IPS-15b (cell line): ENCODE measurements around the gene BSCL2.

ENCODE experiments used
- H3K27me3 ChIP-seq: one replicate; pipeline ENCODE4 v1.6.1; 2013; ENCODE audit warnings: low read length; ENCODE audit not compliant: control insufficient read depth, insufficient read depth
- H3K36me3 ChIP-seq: one replicate; pipeline ENCODE4 v1.6.1; 2013; ENCODE audit warnings: low read length; ENCODE audit not compliant: control insufficient read depth, insufficient read depth
- H3K4me1 ChIP-seq: one replicate; pipeline ENCODE4 v1.6.1; 2013; ENCODE audit warnings: mild to moderate bottlenecking, low read length; ENCODE audit not compliant: control insufficient read depth, insufficient read depth
- H3K4me3 ChIP-seq: one replicate; pipeline ENCODE4 v1.5.1; 2013; ENCODE audit warnings: low read depth, low read length
- H3K9ac ChIP-seq: one replicate; pipeline ENCODE4 v1.6.1; 2013; ENCODE audit warnings: low read depth, mild to moderate bottlenecking, low read length
- H3K9me3 ChIP-seq: one replicate; pipeline ENCODE4 v1.6.1; 2013; ENCODE audit warnings: mild to moderate bottlenecking, low read length; ENCODE audit not compliant: control insufficient read depth, insufficient read depth

BSCL2 gene

GRCh38 chr11:62728171-62728988 lies 21.2 kb upstream of the BSCL2 start, which contains the start of gene TTC9C:
Gene TTC9C (plus strand): TSS chr11:62728486. CDS start chr11:62728849, 363 bp downstream.
- H3K4me3 ChIP-seq, result peak within 1 kb of the TSS; percentile 99
- peaks cover 5% of the 10 kb centered on the region for H3K4me1 ChIP-seq
- H3K27me3 ChIP-seq, result no peaks in the 10 kb centered on the region
- peak within 1 kb of the TSS; percentile 94 for H3K9ac ChIP-seq
- peaks cover 10% of the 10 kb centered on the region for H3K36me3 ChIP-seq
- no peaks in the 10 kb centered on the region for H3K9me3 ChIP-seq

- Histone ChIP-seq H3K4me3 (peak overlapping the region; percentile 99), H3K27me3 (no peaks in the 10 kb centered on the region), H3K36me3 (peaks cover 11% of the 10 kb centered on the region), H3K4me1 (peaks cover 5% of the 10 kb centered on the region), H3K9ac (peak overlapping the region; percentile 94), H3K9me3 (no peaks in the 10 kb centered on the region)
Observed at GRCh38 chr11:62727872-62728170, 20.6 kb upstream of the BSCL2 start.

- H3K4me1 ChIP-seq, result peaks cover 5% of the 10 kb centered on the region
- peak within 1 kb of the TSS; percentile 99 for H3K4me3 ChIP-seq
- no peaks in the 10 kb centered on the region for H3K27me3 ChIP-seq
- H3K36me3 ChIP-seq, result peaks cover 15% of the 10 kb centered on the region
- H3K9me3 ChIP-seq, result no peaks in the 10 kb centered on the region
- H3K9ac ChIP-seq, result peak within 1 kb of the TSS; percentile 94
Observed at GRCh38 chr11:62727165-62727871, 20.1 kb upstream of the BSCL2 start, which contains the start of gene HNRNPUL2. Gene HNRNPUL2 (minus strand): TSS chr11:62727457. CDS start chr11:62727156, 301 bp downstream.

GRCh38 chr11:62726915-62727164 lies 19.6 kb upstream of the BSCL2 start:
- Histone ChIP-seq H3K4me1 (peaks cover 5% of the 10 kb centered on the region), H3K9ac (peak overlapping the region; percentile 94), H3K4me3 (peak overlapping the region; percentile 99), H3K27me3 (no peaks in the 10 kb centered on the region), H3K9me3 (no peaks in the 10 kb centered on the region), H3K36me3 (peaks cover 20% of the 10 kb centered on the region)

- Histone ChIP-seq H3K27me3 (no peaks in the 10 kb centered on the region), H3K9ac (peak overlapping the region; percentile 94), H3K36me3 (peaks cover 25% of the 10 kb centered on the region)
Observed at GRCh38 chr11:62726156-62726914, 19.1 kb upstream of the BSCL2 start.

GRCh38 chr11:62725646-62726045 lies 18.4 kb upstream of the BSCL2 start:
- peaks cover 5% of the 10 kb centered on the region for H3K4me1 ChIP-seq
- peak overlapping the region; percentile 99 for H3K4me3 ChIP-seq
- H3K27me3 ChIP-seq, result no peaks in the 10 kb centered on the region
- peaks cover 32% of the 10 kb centered on the region for H3K36me3 ChIP-seq
- H3K9ac ChIP-seq, result peak overlapping the region; percentile 94
- H3K9me3 ChIP-seq, result no peaks in the 10 kb centered on the region

More at GRCh38 chr11:62726156-62726914, 19.1 kb upstream of the BSCL2 start:
- peaks cover 5% of the 10 kb centered on the region for H3K4me1 ChIP-seq
- H3K9me3 ChIP-seq, result no peaks in the 10 kb centered on the region
- H3K4me3 ChIP-seq, result peak overlapping the region; percentile 99

GRCh38 chr11:62724171-62724570 lies 16.9 kb upstream of the BSCL2 start:
- Histone ChIP-seq H3K4me3 (no peak overlapping the region), H3K36me3 (peaks cover 46% of the 10 kb centered on the region), H3K9ac (no peak overlapping the region), H3K27me3 (no peaks in the 10 kb centered on the region), H3K9me3 (no peaks in the 10 kb centered on the region), H3K4me1 (peaks cover 5% of the 10 kb centered on the region)

GRCh38 chr11:62721994-62722393 lies 14.8 kb upstream of the BSCL2 start:
- H3K4me1 ChIP-seq, result peaks cover 5% of the 10 kb centered on the region
- no peaks in the 10 kb centered on the region for H3K9me3 ChIP-seq
- no peak overlapping the region for H3K4me3 ChIP-seq
- no peak overlapping the region for H3K9ac ChIP-seq
- no peaks in the 10 kb centered on the region for H3K27me3 ChIP-seq
- peaks cover 65% of the 10 kb centered on the region for H3K36me3 ChIP-seq

GRCh38 chr11:62719302-62719978 lies 12.2 kb upstream of the BSCL2 start:
- Histone ChIP-seq H3K4me1 (no peaks in the 10 kb centered on the region), H3K27me3 (no peaks in the 10 kb centered on the region), H3K4me3 (no peak overlapping the region), H3K36me3 (peaks cover 81% of the 10 kb centered on the region), H3K9me3 (no peaks in the 10 kb centered on the region), H3K9ac (no peak overlapping the region)

- Histone ChIP-seq H3K4me3 (no peak overlapping the region), H3K36me3 (peaks cover 70% of the 10 kb centered on the region), H3K27me3 (no peaks in the 10 kb centered on the region), H3K9ac (no peak overlapping the region), H3K9me3 (no peaks in the 10 kb centered on the region), H3K4me1 (no peaks in the 10 kb centered on the region)
Observed at GRCh38 chr11:62716816-62717215, 9.6 kb upstream of the BSCL2 start.

GRCh38 chr11:62716206-62716605 lies 9.0 kb upstream of the BSCL2 start:
- Histone ChIP-seq H3K27me3 (no peaks in the 10 kb centered on the region), H3K9me3 (no peaks in the 10 kb centered on the region), H3K36me3 (peaks cover 68% of the 10 kb centered on the region)

More at GRCh38 chr11:62716206-62716605, 9.0 kb upstream of the BSCL2 start:
- no peak overlapping the region for H3K4me3 ChIP-seq
- no peak overlapping the region for H3K9ac ChIP-seq
- no peaks in the 10 kb centered on the region for H3K4me1 ChIP-seq
